Right forelimb (tissue), 1 donor: ENCODE measurements around the gene HYAL1.
"Not testable (repeated sequence)": the region's sequence is repeated elsewhere in the genome, so short reads cannot be mapped to it uniquely, and the experiment has no call there.

Experiments used
- DNase-seq: peaks from one replicate; pipeline ENCODE4 v3.0.0-alpha.2; 2018

HYAL1 gene

GRCh38 chr3:50293079-50293801 is 10.1 kb downstream of the HYAL1 start:
- no peak for DNase-seq

GRCh38 chr3:50292159-50293078 is 11.0 kb downstream of the HYAL1 start, which contains the start of gene IFRD2:
IFRD2 (minus strand) TSS chr3:50292429; CDS start chr3:50292274, 155 bp downstream.
- DNase-seq = peak; percentile 96

GRCh38 chr3:50290161-50290641 is 13.2 kb downstream of the HYAL1 start:
- DNase-seq = no peak

GRCh38 chr3:50289130-50289529 is 14.2 kb downstream of the HYAL1 start:
- DNase-seq = no peak

GRCh38 chr3:50288387-50289007 is 14.9 kb downstream of the HYAL1 start:
- DNase-seq = no peak

GRCh38 chr3:50287262-50287661 is 16.1 kb downstream of the HYAL1 start:
- no peak for DNase-seq

GRCh38 chr3:50286322-50287227 is 16.8 kb downstream of the HYAL1 start:
- no peak for DNase-seq

- DNase-seq = not testable (repeated sequence)
Observed at GRCh38 chr3:50284121-50284520, 19.3 kb downstream of the HYAL1 start.

- DNase-seq = no peak
Observed at GRCh38 chr3:50279255-50280016, 23.9 kb downstream of the HYAL1 start.

- DNase-seq = no peak
Observed at GRCh38 chr3:50278880-50279224, 24.5 kb downstream of the HYAL1 start, which contains the start of gene LSMEM2. LSMEM2 (plus strand) TSS chr3:50279087; CDS start chr3:50279114, 27 bp downstream.

GRCh38 chr3:50278123-50278879 is 25.1 kb downstream of the HYAL1 start:
- DNase-seq = no peak

GRCh38 chr3:50276762-50277101 is 26.6 kb downstream of the HYAL1 start:
- DNase-seq = no peak

GRCh38 chr3:50275996-50276761 is 27.2 kb downstream of the HYAL1 start:
- no peak for DNase-seq

- DNase-seq = no peak
Observed at GRCh38 chr3:50275141-50275995, 28.0 kb downstream of the HYAL1 start.

GRCh38 chr3:50274371-50275104 is 28.8 kb downstream of the HYAL1 start:
- peak; percentile 79 for DNase-seq

GRCh38 chr3:50273689-50274065 is 29.7 kb downstream of the HYAL1 start:
- no peak for DNase-seq

GRCh38 chr3:50272911-50273688 is 30.3 kb downstream of the HYAL1 start:
- DNase-seq = peak; percentile 91
